ENCODE results near the gene KLHL26. TPM values are rescaled to one million over a fixed set of nuclear protein-coding genes. Genes with fewer than 3 reads are reported as not detected.

Gene KLHL26
- total RNA-seq, 3 donors from 2014 or later (not counting 1 experiment from before 2014, with no cell fraction given), result 8.0 to 11.5 (median 9.6) TPM

DNA sequence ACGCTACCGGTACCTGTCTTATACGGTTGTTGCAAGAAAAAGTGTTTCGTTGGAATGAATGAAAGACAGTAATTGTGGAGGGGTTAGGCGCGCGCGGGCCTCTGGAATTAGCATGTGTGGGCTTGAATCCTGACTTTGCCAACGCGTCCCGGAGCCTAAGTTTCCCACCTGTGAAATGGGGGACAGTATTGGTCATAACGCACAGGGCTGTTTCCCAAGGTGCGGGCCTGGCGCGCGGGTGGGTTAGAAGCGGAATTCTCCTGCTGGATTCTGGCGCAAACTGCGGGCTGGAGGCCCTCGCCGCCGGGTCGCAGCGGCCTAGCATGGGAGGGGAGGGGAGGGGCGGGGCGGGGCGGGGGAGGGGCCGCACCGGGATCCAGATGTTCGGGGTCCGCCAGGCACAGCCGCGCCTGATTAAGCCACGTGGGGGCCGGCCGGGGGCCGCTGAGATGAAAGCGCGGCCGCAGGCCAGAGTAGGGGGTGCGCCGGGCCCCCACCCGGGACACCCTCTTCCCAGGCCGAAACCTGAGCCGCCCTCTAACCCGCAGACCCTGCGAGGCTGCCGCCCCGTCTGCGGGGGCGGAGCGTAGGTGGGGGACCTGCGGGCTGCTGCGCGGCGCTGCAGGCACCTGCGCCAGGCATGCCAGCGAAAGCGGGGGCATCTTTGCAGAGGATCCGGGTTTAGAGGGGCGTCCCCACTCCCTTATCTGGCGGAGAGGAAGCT is 25.3 kb upstream of the KLHL26 start:
- TF ChIP-seq, protein P1, sequence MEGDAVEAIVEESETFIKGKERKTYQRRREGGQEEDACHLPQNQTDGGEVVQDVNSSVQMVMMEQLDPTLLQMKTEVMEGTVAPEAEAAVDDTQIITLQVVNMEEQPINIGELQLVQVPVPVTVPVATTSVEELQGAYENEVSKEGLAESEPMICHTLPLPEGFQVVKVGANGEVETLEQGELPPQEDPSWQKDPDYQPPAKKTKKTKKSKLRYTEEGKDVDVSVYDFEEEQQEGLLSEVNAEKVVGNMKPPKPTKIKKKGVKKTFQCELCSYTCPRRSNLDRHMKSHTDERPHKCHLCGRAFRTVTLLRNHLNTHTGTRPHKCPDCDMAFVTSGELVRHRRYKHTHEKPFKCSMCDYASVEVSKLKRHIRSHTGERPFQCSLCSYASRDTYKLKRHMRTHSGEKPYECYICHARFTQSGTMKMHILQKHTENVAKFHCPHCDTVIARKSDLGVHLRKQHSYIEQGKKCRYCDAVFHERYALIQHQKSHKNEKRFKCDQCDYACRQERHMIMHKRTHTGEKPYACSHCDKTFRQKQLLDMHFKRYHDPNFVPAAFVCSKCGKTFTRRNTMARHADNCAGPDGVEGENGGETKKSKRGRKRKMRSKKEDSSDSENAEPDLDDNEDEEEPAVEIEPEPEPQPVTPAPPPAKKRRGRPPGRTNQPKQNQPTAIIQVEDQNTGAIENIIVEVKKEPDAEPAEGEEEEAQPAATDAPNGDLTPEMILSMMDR (IDR thresholded peaks at IDR 0.05), result no peak
- 2% methylated on average over 59 of the region's 62 CpGs for WGBS (ENCODE audit: insufficient coverage)
- H3K4me3 Mint-ChIP-seq, result peak overlapping the region; percentile 13
- Histone ChIP-seq H3K4me1 (ENCODE audit: control insufficient read depth, insufficient read depth, low read length) (peaks cover 32% of the 10 kb centered on the region), H3K9me3 (ENCODE audit: control insufficient read depth, insufficient read depth, low read length) (no peaks in the 10 kb centered on the region), H3K27ac (ENCODE audit: low read length) (no peak overlapping the region), H3K27me3 (ENCODE audit: control insufficient read depth, insufficient read depth, low read length) (peaks cover 56% of the 10 kb centered on the region), H3K4me3 (ENCODE audit: low read length) (no peak overlapping the region), H3K36me3 (ENCODE audit: control insufficient read depth, insufficient read depth, low read length) (no peaks in the 10 kb centered on the region)
- H3K4me1 Mint-ChIP-seq, result peaks cover 4 to 28% of the 10 kb centered on the region in 2 donors
- H3K9me3 Mint-ChIP-seq, result no peaks in the 10 kb centered on the region
- peaks cover 41 to 63% of the 10 kb centered on the region in 2 donors for H3K27me3 Mint-ChIP-seq (ENCODE audit: low read depth in 2 of 2)
- intact Hi-C loops (cut with micrococcal nuclease), result no loop called here
- ATAC-seq, result no peak
- no peak overlapping the region for H3K27ac Mint-ChIP-seq
- DNase-seq, result peak in 1 of 2 donors; percentile 55
- H3K36me3 Mint-ChIP-seq, result no peaks in the 10 kb centered on the region

DNA sequence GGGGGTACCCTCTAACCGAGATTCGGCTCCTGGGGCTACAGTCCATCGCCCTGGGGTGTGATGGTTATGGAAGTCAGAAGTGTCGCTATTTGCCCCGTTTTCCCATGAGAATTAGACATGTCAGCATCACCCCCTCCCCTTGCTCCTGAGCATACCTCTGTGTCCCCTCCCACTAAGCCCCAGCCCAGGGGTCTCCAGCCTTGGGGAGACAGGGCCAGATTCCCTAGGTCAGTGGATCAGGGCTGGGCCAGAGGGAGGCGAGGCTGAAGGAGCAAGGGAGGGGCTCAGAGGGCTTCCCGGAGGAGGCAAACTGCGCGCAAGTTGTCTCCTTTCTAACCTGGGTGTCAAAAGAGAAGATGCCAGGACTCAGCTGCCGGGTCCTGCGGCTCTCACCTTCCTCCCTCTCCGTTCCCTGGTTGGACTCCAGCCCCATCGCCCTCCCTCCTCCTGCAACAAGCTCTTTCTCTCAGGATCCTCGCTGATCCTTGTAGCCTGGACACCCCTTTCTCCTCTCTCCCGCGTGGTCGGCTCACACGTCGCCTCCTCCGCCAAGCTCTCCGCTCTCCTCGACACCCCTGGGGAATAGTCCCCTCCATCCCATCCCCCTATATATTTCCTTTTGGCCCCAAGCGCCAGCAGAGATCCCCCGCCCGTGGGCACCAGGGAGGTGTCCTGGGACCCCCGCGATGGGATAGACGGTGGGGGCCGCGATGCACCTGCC is 24.6 kb upstream of the KLHL26 start:
- no peaks in the 10 kb centered on the region for H3K9me3 Mint-ChIP-seq
- peak overlapping the region; percentile 57 for H3K4me3 Mint-ChIP-seq
- whole genome bisulfite sequencing (ENCODE audit: insufficient coverage), result 3% methylated on average over 25 of the region's 30 CpGs
- H3K27me3 ChIP-seq (ENCODE audit: control insufficient read depth, insufficient read depth, low read length), result peaks cover 56% of the 10 kb centered on the region
- H3K36me3 Mint-ChIP-seq, result no peaks in the 10 kb centered on the region
- DNase-seq (peak in 1 of 2 donors; percentile 34), ATAC-seq (peak in 2 of 3 donors; percentile 10 to 11)
- H3K27ac Mint-ChIP-seq, result no peak overlapping the region
- TF ChIP-seq, protein P1 (IDR thresholded peaks at IDR 0.05), result no peak
- H3K27ac ChIP-seq (ENCODE audit: low read length), result no peak overlapping the region
- no peaks in the 10 kb centered on the region for H3K36me3 ChIP-seq (ENCODE audit: control insufficient read depth, insufficient read depth, low read length)
- intact Hi-C loops (cut with micrococcal nuclease), result no loop called here
- H3K4me1 ChIP-seq (ENCODE audit: control insufficient read depth, insufficient read depth, low read length), result peaks cover 31% of the 10 kb centered on the region
- H3K4me3 ChIP-seq (ENCODE audit: low read length), result peak overlapping the region; percentile 12
- H3K4me1 Mint-ChIP-seq, result peaks cover 4 to 28% of the 10 kb centered on the region in 2 donors
- no peaks in the 10 kb centered on the region for H3K9me3 ChIP-seq (ENCODE audit: control insufficient read depth, insufficient read depth, low read length)
- peaks cover 41 to 63% of the 10 kb centered on the region in 2 donors for H3K27me3 Mint-ChIP-seq (ENCODE audit: low read depth in 2 of 2)

DNA sequence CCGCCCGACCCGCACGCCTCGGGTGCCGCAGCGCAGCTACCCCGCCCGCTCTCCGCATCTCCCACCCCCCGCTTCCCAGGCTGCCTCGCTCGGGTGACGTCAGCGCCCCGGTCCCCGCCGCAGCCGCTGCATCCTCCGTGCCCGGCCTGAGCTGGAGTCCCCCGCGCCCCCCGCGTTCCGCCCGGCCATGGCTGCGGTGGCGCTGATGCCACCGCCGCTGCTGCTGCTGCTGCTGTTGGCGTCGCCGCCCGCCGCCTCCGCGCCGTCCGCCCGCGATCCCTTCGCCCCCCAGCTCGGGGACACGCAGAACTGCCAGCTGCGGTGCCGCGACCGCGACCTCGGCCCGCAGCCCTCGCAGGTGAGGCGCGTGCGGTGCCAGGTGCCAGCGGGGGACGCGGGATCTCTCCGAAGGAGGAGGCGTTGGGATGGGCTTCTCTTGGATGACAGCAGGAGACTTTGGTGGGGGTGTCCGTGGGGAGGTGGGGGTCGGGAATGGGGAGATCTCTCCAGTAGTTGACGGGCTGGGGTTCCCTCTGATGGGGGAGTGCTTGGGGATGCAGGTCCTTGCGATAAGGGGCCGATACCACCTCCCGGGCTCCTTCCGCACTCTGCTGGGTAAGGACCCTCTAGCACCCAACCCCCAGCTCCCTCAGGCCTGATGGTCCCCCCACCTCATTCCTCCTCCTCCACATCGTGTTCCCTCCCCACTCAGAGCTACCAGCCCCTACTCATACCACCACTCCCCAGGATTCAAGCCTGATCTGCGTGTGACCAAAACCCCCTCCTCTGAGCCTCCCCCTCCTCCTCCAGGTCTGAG is 23.8 kb upstream of the KLHL26 start, which contains the start of gene TMEM59L:
Gene TMEM59L (plus strand): TSS at position 99 of the 817 bp plus-strand sequence. CDS start 89 bp downstream, at position 188.
- Mint-ChIP-seq H3K9me3 (no peaks in the 10 kb centered on the region), H3K4me3 (peak within 1 kb of the TSS; percentile 57), H3K27me3 (ENCODE audit: low read depth in 2 of 2) (peaks cover 37 to 60% of the 10 kb centered on the region in 2 donors), H3K27ac (no peak within 1 kb of the TSS), H3K36me3 (no peaks in the 10 kb centered on the region), H3K4me1 (peaks cover 4 to 23% of the 10 kb centered on the region in 2 donors)
- Histone ChIP-seq H3K27me3 (ENCODE audit: control insufficient read depth, insufficient read depth, low read length) (peaks cover 52% of the 10 kb centered on the region), H3K27ac (ENCODE audit: low read length) (no peak within 1 kb of the TSS), H3K4me3 (ENCODE audit: low read length) (peak within 1 kb of the TSS; percentile 12), H3K4me1 (ENCODE audit: control insufficient read depth, insufficient read depth, low read length) (peaks cover 23% of the 10 kb centered on the region), H3K36me3 (ENCODE audit: control insufficient read depth, insufficient read depth, low read length) (no peaks in the 10 kb centered on the region), H3K9me3 (ENCODE audit: control insufficient read depth, insufficient read depth, low read length) (no peaks in the 10 kb centered on the region)
- peak; percentile 48 to 83 (median 76) for ATAC-seq
- TF ChIP-seq, protein P1 (IDR thresholded peaks at IDR 0.05), result no peak
- 2% methylated on average over 70 of the region's 70 CpGs for WGBS (ENCODE audit: insufficient coverage)
- intact Hi-C loops (cut with micrococcal nuclease), result no loop called here
- DNase-seq, result peak; percentile 42 to 73
